ENCODE measurements around the gene SCFD2.

Gene SCFD2

DNA sequence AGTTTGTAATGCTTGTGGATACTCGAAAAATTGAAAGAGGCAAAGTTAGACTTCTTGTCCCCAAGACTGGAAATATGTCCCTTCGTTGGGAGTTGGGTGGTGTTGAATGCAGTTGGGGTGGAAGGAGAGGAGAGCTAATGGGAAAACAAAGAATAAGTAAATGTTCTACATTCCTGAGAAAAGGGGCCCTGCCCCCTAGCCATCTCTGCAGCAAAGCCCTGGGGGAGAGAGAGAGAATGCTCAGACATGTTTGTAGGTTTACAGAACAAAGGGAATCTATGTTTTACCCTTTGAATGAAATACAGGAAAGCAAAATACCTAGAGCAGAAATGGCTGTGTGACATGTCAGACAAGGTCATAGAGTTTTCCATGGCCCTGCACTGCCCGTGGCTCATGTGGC, 415.6 kb downstream of the SCFD2 start:
- no peak for DNase-seq (ENCODE audit: low read depth)
- TF ChIP-seq, protein P1, sequence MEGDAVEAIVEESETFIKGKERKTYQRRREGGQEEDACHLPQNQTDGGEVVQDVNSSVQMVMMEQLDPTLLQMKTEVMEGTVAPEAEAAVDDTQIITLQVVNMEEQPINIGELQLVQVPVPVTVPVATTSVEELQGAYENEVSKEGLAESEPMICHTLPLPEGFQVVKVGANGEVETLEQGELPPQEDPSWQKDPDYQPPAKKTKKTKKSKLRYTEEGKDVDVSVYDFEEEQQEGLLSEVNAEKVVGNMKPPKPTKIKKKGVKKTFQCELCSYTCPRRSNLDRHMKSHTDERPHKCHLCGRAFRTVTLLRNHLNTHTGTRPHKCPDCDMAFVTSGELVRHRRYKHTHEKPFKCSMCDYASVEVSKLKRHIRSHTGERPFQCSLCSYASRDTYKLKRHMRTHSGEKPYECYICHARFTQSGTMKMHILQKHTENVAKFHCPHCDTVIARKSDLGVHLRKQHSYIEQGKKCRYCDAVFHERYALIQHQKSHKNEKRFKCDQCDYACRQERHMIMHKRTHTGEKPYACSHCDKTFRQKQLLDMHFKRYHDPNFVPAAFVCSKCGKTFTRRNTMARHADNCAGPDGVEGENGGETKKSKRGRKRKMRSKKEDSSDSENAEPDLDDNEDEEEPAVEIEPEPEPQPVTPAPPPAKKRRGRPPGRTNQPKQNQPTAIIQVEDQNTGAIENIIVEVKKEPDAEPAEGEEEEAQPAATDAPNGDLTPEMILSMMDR (IDR thresholded peaks at IDR 0.05; ENCODE audit: control insufficient read depth, insufficient read depth, low read depth, low read length, missing control alignments) = no peak
- H3K4me3 ChIP-seq (ENCODE audit: control insufficient read depth, low read depth, low read length) = no peak overlapping the region

DNA sequence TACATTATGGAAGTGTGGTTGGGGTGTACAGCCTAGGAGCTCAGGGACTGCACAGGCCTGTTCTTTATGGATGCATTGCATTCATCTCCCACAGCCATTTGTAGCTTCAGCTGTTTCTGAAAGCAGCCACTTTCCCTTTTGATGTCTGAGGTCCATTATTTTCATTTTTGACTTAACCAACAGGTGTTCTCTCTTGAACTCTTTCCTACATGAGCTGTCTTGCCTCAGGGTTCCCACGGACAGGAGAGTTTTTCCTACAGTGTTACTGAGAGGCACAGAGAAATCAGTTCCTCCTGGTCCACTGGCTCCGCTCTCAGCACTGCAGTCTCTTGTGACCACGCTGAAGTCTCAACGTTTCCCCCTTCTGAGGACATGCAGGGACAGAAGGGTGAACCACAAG, 416.5 kb downstream of the SCFD2 start:
- TF ChIP-seq, protein P1 (IDR thresholded peaks at IDR 0.05; ENCODE audit: control insufficient read depth, insufficient read depth, low read depth, low read length, missing control alignments) = no peak
- DNase-seq (ENCODE audit: low read depth) = no peak
- no peak overlapping the region for H3K4me3 ChIP-seq (ENCODE audit: control insufficient read depth, low read depth, low read length)

DNA sequence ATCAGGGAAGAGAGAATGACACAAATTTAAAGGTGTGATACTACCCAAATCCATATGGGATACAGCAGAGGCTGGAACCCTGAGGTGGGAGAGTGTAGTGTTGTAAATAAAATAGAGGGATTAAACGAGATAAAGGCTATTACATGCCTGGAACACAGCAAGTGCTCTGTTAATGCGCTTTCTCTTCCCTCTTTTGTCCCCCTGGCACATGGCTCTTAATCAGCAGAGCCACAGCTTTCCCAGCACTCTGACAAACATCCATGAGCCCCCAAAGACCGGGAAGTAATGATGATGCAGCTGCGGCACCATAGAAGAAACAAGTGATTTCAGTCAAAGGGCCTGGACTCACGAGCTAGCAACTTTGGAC, 417.8 kb downstream of the SCFD2 start:
- DNase-seq (ENCODE audit: low read depth) = no peak
- TF ChIP-seq, protein P1 (IDR thresholded peaks at IDR 0.05; ENCODE audit: control insufficient read depth, insufficient read depth, low read depth, low read length, missing control alignments) = no peak
- H3K4me3 ChIP-seq (ENCODE audit: control insufficient read depth, low read depth, low read length) = no peak overlapping the region

DNA sequence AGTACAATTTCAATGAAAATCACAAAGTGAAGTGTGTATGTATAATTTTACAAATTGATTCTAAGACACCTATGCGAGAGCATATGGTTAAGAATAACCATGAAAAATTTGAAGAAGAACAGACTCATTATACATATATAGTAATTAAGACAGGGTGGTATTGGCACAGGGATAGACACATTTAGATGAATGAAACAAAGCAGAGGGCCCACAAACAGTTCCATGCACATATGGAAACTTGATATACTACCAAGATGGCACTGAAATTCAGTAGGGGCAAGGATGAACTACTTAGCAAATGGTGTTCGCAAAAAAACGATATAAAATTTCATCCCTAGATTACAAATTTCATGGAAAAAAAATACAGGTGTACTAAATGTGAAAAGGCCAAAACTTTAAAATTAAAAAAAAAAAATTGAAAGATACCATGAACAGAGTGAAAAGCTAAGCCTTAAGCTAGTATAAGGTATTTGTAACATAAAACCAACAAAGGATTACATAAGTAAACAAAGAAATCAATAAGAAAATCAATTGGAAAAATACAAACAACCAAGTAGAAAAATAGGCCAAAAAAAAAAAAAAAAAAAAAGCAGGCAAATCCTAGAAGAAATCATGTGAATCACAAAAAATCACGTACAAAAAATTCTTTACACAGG, 418.3 kb downstream of the SCFD2 start:
- no peak overlapping the region for H3K4me3 ChIP-seq (ENCODE audit: control insufficient read depth, low read depth, low read length)
- TF ChIP-seq, protein P1 (IDR thresholded peaks at IDR 0.05; ENCODE audit: control insufficient read depth, insufficient read depth, low read depth, low read length, missing control alignments) = no peak
- no peak for DNase-seq (ENCODE audit: low read depth)

DNA sequence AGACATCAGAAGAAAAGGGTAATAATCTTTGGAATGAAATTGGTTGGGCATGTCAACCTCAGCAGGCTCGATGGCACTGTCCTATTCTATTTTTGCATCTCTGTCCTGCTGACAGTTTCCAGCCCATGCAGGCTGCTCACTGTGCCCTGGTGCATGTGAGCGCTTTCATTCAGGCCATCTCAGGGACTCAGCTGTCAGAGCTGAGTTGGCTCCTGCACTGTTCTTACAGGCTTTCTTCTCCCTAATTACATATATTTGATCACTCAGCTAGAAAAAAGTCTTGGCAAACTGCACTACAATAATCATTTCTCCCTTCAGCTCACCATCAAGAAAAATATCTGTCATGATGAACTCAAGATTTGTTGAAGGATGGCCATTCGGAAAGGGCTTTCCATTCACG, 419.0 kb downstream of the SCFD2 start:
- no peak for DNase-seq (ENCODE audit: low read depth)
- TF ChIP-seq, protein P1 (IDR thresholded peaks at IDR 0.05; ENCODE audit: control insufficient read depth, insufficient read depth, low read depth, low read length, missing control alignments) = no peak

DNA sequence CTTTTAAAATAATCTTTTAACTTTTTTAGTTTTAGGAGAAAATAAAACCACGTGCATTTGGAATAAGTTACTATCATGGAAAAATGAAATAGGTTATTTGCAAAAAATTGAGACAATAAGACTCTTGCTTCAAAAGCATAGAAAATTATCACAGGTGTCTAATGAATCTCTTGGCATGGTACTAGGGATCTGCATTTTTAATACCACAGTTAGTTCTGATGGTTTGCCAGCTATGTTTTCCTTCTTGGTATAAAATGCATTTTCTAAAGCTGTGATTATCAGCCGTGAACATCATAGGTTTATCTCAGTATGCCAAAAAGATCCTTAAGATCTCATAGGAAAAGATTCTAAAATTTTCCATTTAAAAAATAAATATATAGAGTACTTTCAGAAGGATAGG, 419.9 kb downstream of the SCFD2 start:
- DNase-seq (ENCODE audit: low read depth) = no peak
- H3K4me3 ChIP-seq (ENCODE audit: control insufficient read depth, low read depth, low read length) = no peak overlapping the region
- TF ChIP-seq, protein P1 (IDR thresholded peaks at IDR 0.05; ENCODE audit: control insufficient read depth, insufficient read depth, low read depth, low read length, missing control alignments) = no peak

More for the DNA sequence above, 419.0 kb downstream of the SCFD2 start:
- no peak overlapping the region for H3K4me3 ChIP-seq (ENCODE audit: control insufficient read depth, low read depth, low read length)
